Hippocampal formation (tissue), 2 donors: ENCODE measurements around the gene FGFR1OP2.
"Not testable (repeated sequence)": the region's sequence is repeated elsewhere in the genome, so short reads cannot be mapped to it uniquely, and the experiment has no call there.

Experiments
- DNase-seq, 2 donors: peaks; one replicate each; lab custom pipeline; 2025; lab: John Stamatoyannopoulos, UW

FGFR1OP2 gene

DNA sequence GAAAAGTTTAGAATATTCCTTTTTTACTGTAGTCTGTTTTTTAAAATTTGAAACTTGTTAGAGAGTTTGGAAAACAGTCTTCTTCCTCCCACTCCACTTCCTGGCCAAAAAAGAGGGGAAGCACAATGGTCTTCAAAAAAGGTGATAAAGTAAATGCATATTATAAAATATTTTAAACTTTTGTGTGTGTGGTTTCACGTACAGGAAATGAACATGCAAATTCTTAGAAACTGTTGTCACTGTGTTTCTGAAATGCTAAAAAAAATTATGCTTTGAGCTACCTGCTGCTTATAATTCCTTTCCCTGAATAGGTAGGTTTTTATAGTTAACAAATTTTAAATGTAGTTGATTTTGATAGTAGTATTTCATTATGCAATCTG is 2.9 kb downstream of the FGFR1OP2 start:
- no peak for DNase-seq

DNA sequence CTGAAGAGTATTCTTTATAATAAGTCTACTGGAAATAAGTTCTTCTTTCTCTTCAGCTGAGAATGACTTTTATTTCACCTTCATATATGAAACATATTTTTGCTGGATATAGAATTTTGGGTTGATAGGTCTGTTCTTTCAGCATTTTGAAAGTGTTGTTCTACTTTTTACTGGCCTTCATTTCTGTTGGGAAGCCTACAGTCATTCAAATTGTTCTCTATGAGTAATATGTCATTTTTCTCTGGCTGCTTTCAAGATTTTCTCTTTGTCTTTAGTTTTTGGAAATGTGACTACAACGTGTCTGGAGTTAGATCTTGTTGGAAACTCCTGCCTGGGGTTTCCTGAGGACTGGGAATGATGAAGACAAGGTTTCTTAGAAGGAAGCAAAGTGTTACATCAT is 10.0 kb downstream of the FGFR1OP2 start:
- no peak for DNase-seq

- no peak for DNase-seq
Observed at GRCh38 chr12:26953447-26953846, 15.2 kb downstream of the FGFR1OP2 start.

GRCh38 chr12:26954027-26954426 is 15.8 kb downstream of the FGFR1OP2 start:
- no peak for DNase-seq

- not testable (repeated sequence) for DNase-seq
Observed at GRCh38 chr12:26961391-26961790, 23.1 kb downstream of the FGFR1OP2 start.

- DNase-seq: no peak
Observed at GRCh38 chr12:26961803-26962202, 23.5 kb downstream of the FGFR1OP2 start.

- DNase-seq: no peak
Observed at GRCh38 chr12:26963413-26963812, 25.1 kb downstream of the FGFR1OP2 start.

DNA sequence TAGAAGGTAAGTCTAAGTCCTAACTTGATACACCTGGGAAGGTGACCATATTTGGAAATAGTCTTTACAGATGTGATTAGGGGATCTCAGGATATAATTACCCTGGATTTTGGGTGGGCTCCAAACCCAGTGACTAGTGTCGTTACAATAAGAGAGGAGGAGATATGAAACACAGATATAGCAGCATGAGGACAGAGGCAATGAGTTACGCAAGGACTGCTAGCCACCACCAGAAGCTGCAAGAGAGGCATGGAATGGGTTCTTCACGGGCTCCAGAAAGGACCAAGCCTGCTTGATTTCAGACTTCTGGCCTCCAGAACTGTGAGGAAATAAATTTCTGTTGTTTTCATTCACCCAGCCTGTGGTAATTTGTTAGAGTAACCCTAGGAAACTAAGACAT is 28.6 kb downstream of the FGFR1OP2 start:
- no peak for DNase-seq

DNA sequence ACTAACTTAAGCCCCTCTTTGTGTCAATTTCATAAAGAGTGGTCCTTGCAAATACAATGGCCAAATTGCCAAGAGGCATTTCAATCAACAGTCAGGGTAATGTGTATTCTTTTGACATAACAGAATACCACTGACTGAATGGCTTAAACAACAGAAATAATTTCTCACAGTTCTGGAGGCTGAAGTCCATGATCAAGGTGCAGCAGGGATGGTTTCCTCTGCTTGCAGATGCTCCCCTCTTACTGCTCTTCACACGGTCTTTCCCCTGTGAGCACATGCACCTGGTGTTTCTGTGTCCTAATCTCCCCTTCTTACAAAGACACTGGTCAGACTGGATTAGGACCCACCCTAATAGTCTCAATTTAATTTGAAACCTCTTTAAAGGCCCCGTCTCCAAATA is 31.9 kb downstream of the FGFR1OP2 start:
- no peak for DNase-seq

- no peak for DNase-seq
Observed at GRCh38 chr12:26971963-26972362, 33.7 kb downstream of the FGFR1OP2 start.

DNA sequence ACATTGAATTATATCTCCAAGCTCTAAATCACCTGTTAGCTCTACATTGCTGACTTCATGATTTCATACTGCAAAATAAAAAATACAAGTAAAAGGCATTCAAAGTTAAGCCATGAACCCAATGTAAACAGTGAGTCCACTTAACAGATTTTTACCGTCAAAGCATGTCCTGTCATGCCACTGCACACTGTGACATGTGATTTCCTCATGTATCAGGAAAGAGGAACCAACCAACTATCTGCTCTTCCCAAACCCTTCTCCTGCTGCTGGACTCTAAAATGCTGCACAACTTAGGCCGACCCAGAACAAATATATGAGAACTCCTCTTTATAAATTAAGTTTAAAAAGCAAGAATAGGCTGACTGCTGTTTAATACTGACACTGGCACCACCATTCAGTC is 38.4 kb downstream of the FGFR1OP2 start:
- DNase-seq: no peak

DNA sequence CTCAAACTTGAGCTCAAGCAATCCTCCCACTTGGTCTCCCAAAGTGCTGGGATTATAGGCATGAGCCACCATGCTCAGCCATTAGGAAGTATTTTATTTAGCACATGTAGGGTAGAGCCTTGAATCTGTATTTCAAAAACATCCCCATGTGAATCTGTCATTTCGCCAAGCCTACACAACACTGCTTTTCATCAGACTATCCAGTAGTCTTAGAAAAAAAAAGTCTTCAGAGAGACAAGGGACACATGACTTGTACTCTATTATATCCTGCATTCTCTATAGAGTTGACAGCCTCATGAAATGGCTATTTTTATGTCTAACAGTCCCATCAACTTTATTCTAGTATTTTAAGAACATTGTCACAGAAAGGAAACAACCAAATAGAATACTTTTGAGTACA is 40.5 kb downstream of the FGFR1OP2 start:
- DNase-seq: peak in 1 of 2 donors; percentile 9

- no peak for DNase-seq
Observed at GRCh38 chr12:26979733-26980132, 41.5 kb downstream of the FGFR1OP2 start.

DNA sequence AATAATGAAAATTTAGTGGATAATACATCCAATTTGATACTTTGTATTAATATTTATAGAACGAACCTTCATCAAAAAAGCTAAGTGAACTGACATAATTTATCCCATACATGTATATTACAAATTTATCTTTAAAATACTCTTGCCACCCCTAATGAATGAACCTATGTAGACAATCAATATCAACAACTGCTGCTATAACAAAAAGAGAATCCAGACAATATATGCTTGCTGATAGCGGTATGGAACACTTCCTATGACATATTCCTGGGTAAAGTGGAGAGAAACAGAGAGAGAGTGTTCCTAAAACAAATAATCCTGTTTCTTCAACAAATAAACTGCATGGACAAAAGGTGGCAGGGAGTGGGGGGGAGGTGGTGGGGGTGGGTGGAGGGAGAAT is 44.6 kb downstream of the FGFR1OP2 start:
- no peak for DNase-seq

DNA sequence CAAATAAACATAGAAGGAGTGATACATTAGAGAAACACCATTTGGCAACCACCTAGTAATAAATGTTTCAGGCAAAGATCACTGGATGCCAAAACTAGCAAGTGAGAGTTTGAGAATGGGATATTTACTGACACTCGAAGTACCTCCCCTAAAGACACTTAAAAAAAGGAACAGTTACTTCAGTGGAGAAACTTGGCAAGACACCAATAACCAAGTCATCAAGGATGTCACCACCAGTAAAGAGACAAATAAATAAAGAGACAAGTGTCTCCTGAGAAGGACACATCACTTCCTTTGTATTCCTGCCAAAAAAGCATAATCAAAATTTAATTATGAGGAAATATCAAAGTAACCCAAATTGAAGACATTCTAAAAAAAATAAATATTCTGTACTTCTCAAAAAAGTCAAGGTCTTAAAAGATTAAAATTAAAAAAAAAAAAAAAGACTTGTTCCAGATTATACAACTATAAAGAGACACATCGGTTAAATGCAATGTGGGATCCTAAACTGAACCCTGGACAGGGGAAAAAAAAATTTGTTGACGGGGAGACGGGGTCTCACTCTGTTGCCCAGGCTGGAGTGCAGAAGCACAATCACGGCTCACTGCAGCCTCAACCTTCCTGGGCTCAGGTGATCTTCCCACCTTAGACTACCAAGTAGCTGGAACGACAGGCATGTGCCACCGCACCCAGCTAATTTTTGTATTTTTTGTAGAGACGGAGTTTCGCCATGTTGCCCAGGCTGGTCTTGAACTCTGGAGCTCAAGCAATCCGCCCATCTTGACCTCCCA is 49.6 kb downstream of the FGFR1OP2 start:
- DNase-seq: no peak

DNA sequence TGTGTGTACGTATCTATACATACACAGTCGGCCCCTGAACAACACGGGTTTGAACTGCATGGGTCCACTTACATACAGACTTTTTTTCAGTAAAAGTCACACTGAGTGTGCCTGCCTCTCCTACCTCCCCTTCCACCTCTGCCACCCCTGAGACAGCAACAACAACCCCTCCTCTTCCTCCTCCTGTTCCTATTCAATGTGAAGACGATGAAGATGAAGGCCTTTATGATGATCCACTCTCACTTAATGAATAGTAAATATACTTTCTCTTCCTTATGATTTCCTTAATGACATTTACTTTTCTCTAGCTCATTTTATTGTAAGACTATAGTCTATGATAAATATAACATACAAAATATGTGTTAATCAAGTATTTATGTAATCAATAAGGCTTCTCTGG is 50.4 kb downstream of the FGFR1OP2 start:
- no peak for DNase-seq

- DNase-seq: no peak
Observed at GRCh38 chr12:26989873-26990272, 51.6 kb downstream of the FGFR1OP2 start.

DNA sequence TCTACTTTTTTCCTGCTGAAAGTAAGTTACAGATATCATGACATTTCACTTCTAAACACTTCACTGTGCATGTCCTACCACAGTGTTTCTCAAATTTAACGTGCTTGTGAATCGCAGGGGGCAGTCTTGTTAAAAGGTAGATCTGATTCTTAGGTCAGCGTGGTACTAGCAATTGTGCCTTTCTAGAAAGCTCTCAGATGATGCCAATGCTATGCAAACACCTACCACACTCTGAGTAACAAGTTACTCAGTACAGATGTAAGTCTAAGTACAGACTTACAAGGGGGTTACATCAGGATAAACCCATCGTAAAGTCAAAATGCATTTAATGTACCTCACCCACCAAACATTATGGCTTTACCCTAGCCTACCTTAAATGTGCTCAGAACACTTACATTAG is 53.6 kb downstream of the FGFR1OP2 start:
- no peak for DNase-seq

GRCh38 chr12:26994109-26994508 is 55.8 kb downstream of the FGFR1OP2 start:
- DNase-seq: no peak

DNA sequence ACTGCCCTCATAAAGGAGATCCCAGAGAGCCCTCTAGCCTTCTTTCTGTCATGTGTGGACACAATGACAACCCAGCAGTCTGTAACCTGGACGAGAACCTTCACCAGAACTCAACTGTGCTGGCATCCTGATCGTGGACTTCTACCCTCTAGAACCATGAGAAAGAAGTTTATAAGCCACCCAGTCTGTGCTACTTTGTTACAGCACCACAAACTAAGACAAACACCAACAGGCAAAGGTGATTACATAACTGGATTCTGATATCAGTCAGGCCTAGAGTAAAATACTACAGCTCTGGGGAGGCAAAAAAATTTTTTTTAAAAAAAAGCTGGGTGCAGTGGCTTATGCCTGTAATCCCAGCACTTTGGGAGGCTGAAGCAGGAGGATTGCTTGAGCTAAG is 57.4 kb downstream of the FGFR1OP2 start:
- no peak for DNase-seq

DNA sequence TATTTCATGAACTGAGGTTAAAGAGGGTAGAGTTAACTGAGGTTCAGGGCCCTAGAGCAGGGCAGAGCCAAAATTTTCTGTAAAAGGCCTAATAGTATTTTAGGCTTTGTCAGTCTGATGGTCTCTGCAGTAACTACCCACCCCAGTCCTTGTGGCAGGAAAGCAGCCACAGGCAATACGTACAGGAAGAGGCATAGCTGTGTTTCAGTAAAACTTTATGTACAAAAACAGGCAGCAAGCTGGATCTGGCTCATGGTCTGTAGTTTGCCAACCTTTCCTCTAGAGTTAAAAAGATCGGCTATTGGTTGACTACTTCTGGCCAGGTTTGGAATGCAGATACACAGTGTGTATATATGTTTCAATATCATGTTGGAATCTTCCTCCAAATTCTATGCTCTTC is 58.7 kb downstream of the FGFR1OP2 start:
- no peak for DNase-seq

- DNase-seq: no peak
Observed at GRCh38 chr12:27000961-27001360, 62.7 kb downstream of the FGFR1OP2 start.

DNA sequence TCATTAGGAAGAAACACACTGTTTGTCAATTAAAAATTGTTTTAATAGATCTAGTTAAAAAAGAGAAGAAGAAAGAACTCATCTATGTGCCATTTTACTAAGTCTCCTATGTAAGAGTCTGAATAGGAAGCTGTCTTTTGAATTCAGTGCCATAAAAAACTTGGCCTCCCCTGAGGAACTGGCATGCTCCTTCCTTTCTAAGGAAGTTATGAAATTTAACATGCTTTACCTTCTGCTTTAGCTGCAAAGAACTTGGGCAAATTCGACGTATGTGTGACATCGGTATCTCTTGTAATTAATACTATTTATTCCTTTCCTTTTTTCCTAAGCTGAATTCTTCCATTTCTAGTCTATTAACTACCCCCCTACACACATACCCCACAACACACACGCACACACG is 63.4 kb downstream of the FGFR1OP2 start:
- DNase-seq: no peak

- no peak for DNase-seq
Observed at GRCh38 chr12:27002141-27002540, 63.9 kb downstream of the FGFR1OP2 start.
